ENCODE measurements around the gene HTT. TPM values are rescaled to one million over a fixed set of nuclear protein-coding genes. Genes with fewer than 3 reads are reported as not detected.
A peak's percentile ranks its signal among the peaks of the same experiment; 100 is the strongest.

Gene HTT
- total RNA-seq, 1 donor from 2014 or later, result 21.8 TPM

DNA sequence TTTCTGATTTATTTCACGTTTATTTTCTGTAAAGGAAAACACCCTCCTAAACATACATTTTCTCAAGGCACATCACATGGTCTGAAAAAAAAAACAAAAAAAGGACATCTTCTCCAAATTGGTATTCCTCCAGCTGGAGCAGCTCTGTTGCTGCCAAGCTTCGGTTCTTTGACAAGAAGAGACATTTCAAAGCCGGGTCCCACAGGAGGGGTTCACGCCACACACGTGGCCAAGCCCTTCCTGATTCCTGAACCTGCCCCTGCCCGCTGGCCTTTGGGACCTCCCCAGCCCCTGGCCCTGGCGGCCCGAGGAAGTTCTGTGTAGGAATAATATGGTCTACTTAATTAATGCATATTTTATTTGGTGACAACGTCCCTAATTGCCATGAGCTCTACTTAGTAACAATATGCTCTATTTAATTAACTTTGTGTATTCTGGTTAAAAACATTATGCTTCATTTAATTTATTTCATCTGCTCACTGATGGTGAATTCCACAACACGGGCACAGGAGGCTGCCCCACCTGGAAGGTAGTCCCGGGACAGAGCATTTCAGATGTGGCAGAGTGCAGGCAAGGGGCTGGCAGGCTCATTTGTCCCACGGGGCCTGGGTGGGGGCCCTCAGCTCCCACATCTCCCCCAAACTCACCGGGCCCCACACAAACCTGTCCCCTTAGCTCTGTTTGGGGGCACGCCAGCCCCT, 212.9 kb downstream of the HTT start:
- no peak for DNase-seq (ENCODE audit: low read depth, low spot score)

DNA sequence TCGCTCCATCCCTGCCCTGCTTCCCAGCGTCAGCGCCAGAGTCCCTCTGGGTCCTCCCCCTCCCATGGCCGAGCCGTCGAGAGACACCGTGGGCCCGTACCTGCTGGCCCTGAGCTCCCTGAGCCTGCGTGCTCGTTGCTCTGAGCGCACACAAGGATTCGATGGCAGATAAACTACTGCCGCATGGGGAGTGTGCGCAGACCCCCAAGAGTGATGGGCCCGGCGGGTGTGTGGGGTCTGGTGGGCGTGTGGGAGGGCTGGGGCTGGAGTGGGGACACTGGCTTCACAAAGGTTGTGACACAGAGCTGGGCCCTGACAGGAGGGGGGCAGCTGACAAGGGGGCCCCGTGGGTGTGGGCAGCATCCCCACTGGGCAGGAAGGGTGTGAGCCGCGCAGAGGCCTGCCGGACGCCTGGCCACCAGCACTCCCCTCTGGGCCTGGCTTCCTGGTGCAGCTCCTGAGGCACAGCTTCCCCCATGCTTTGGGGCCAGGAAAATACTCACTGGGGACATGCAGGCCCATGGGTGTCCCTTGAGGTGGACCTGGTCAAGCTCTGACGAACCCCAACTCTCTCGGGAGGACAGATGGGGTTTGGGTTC, 213.6 kb downstream of the HTT start:
- no peak for DNase-seq (ENCODE audit: low read depth, low spot score)

DNA sequence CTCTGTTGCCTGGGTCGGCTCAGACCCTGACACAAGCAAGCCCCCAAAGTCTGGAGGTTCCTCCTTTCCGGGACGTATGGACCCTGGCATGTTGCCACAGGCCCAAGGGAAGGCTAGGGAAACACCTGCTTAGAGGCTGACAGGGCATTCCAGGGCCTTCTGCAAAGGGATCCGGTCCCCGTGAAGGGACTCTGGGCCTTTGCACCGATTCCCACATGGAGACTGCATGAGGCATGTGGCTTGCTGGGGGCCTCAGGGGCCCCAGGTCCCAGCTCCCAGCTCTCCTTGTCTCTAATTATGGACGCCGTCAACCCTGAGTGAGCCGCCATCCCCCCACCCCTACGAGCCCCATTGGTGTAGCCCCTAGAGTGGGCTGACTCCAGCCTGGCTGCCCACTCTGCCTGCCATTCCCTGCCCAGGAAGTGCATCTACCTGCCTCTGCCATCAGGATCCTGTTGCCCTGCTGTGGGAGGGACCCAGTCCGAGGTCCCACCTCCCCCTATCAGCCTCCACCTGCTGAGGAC, 214.2 kb downstream of the HTT start:
- no peak for DNase-seq (ENCODE audit: low read depth, low spot score)

DNA sequence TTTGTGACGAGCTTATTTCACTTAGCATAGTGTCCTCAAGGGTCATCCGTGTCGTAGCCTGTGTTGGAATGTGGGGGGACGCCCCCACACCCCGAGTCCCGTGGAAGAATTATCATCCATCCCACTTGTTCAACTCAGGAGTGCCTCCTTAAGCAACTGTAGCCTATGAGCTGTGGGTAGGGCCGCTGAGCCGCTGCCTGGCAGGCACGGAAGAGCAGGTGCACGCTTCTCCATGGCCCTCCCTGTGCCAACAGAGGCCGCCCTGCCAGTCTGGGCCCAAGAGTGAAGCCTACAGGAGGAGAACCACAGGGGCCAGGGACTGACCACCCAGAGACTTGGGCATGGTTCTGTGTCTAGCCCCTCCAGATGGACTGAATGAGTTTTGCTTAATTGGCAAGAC, 216.0 kb downstream of the HTT start:
- no peak for DNase-seq (ENCODE audit: low read depth, low spot score)

DNA sequence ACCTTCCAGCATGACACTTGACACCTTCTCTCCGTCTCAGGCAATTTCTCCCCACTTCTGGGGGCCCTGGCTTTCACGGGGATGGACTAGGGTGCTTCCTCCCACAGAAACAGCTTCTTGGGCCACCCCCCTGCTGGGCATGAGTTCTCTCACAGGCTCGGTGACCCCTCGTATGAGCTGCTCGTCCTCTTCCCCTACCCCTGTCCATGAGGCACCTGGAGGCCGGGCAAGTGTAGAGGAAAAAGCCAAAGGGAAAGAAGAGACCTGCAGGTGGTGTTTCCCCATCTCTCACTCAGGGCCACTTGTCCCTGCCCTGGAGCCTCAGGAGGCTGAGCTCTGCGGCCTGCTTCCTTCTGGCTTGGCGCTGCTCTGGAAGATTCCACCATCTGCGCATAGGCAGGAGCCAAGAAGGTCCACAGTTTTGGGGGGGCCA, 216.4 kb downstream of the HTT start:
- DNase-seq (ENCODE audit: low read depth, low spot score), result no peak

DNA sequence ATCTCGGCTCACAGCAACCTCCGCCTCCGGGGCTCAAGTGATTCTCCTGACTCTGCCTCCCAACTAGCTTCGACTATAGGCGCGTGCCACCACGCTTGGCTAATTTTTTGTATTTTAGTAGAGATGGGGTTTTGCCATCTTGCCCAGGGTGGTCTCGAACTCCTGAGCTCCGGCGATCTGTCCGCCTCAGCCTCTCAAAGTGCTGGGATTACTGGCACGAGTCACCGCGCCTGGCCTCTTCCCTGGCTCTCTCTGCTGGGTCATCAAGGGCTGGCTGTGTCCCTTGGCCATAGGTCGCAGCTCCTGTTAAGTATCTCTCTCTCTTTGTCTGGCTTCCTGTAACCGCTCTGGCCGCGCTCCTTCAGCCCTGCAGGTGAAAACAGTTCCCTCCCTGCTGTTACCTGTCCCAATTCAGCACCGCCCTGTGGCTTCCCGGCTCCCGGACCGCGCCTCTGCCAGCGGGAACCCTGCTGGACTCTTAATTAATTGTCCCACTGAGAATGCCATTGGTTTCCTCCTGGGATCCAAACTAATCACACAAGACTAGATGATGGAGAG, 217.0 kb downstream of the HTT start:
- DNase-seq (ENCODE audit: low read depth, low spot score), result no peak

DNA sequence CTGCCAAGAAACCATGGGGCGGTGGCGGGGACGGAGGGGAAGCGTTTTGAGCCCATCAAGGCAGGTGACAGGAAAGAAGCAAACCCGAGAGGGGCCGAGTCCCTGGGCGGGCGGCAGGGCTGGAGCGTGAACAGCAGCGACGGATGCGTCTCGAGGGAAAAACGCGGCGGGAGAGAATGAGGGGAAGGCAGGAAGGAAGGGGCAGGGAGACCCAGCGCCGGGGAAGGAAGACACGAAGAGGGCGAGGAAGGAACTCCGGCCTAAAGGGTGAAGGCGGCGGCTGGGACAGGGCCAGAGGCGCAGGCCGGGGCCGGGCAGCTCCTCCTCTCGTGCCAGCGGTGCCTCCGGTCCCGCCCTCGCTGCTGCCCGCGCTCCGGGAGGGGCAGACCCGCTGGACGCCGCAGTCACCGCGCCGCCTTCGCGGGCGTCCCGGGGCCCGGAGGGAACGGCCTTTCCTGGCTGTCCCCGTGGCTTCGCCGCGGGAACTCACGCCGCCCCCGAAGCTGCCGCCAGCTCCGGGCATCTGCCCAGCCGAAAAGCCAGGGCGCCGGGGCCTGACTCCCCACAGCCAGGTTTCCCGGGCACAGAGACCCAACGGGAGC, 217.6 kb downstream of the HTT start:
- DNase-seq (ENCODE audit: low read depth, low spot score), result no peak

DNA sequence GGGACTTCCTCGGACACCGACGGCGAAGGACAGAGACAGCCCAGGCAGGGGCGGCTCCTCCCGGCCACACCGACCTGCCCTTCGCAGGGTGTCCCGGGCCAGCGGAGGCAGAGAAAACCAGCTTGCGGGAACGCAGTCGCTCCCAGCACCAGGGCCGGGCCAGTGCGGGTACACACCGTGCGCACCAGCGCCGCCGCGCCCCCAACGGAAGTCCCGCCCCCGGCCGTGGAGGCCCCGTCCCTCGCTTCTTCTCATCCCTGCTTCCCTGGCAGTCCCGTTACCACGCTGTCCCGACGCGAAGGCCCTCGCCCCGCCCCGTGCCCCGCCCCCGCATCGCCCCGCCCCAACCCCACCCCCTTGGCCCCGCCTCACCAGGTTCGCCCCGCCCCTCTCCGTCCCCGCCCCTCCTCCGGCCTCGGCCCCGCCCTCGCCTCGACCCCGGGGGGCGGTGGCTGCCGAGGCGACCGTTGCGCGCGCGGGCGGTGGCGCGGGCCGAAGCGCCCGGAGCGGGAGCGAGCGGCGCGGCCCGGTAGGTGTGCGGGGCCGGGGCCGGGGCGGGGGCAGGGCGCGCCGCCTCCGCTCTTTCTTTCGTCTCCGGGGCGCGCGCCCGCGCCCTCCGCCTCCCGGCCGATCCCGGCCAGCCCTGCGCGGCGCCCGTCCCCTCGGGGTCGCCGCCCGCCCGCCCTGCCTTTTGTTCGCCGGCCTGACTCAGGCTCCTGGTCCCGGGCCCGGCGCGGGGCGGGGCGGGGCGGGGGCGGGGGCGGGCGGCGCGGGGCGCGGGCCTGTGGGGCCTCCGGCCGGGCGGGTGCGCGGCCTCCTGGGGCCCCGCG, 218.3 kb downstream of the HTT start, which contains the start of gene RGS12:
TSS of gene RGS12 (plus strand) at position 451 of the 830 bp plus-strand sequence. CDS start 23,150 bp downstream, outside the sequence.
- peak; percentile 78 for DNase-seq (ENCODE audit: low read depth, low spot score)

Other genes starting within 250 kb of the HTT start
- gene ADD1, start 230.8 kb upstream of the HTT start, total RNA-seq, result 161 and 205 TPM in 2 replicates
- gene NOP14, start 111.3 kb upstream of the HTT start, total RNA-seq, result 33.7 and 43.6 TPM in 2 replicates
- gene GRK4, start 111.1 kb upstream of the HTT start, total RNA-seq, result 4.6 and 5.7 TPM in 2 replicates
- not detected in 2 replicates for gene HTT-AS, start 143 bp upstream of the HTT start, total RNA-seq
- gene MSANTD1, start 174.5 kb downstream of the HTT start, total RNA-seq, result 0.07 and 0.42 TPM in 2 replicates
- 45.5 and 47.8 TPM in 2 replicates for gene RGS12, start 218.3 kb downstream of the HTT start, total RNA-seq